ENCODE data around the gene ZNF18. TPM values are rescaled to one million over a fixed set of nuclear protein-coding genes. Genes with fewer than 3 reads are reported as not detected.
A peak's percentile ranks its signal among the peaks of the same experiment; 100 is the strongest.

ZNF18 gene
- total and polyA plus RNA-seq, 2 experiments from 2014 or later = 7.3 to 9.5 TPM

GRCh38 chr17:11986179-11986941 is 10.9 kb downstream of the ZNF18 start:
- Histone ChIP-seq H3K4me3 (no peak overlapping the region), H3K9me3 (ENCODE audit: low read depth) (no peaks in the 10 kb centered on the region), H4K20me1 (ENCODE audit: insufficient read depth, poor library complexity, severe bottlenecking) (no peaks in the 10 kb centered on the region), H2AFZ (no peak overlapping the region), H3K79me2 (no peaks in the 10 kb centered on the region), H3K4me2 (peak overlapping the region; percentile 46), H3K27ac (no peak overlapping the region), H3K4me1 (ENCODE audit: insufficient read depth) (peaks cover 4% of the 10 kb centered on the region), H3K36me3 (replicated peaks; ENCODE audit: insufficient read depth, low read depth) (no peaks in the 10 kb centered on the region), H3K9me2 (replicated peaks; ENCODE audit: insufficient read depth) (no peaks in the 10 kb centered on the region), H3K27me3 (no peaks in the 10 kb centered on the region)
- TF ChIP-seq EZH2 (IDR thresholded peaks at IDR 0.05; ENCODE audit: borderline replicate concordance) = no peak
- no peak for TF ChIP-seq EZH2phosphoT487 (IDR thresholded peaks at IDR 0.05; ENCODE audit: low read depth, severe bottlenecking, unreplicated experiment)
- TF ChIP-seq, protein P1, sequence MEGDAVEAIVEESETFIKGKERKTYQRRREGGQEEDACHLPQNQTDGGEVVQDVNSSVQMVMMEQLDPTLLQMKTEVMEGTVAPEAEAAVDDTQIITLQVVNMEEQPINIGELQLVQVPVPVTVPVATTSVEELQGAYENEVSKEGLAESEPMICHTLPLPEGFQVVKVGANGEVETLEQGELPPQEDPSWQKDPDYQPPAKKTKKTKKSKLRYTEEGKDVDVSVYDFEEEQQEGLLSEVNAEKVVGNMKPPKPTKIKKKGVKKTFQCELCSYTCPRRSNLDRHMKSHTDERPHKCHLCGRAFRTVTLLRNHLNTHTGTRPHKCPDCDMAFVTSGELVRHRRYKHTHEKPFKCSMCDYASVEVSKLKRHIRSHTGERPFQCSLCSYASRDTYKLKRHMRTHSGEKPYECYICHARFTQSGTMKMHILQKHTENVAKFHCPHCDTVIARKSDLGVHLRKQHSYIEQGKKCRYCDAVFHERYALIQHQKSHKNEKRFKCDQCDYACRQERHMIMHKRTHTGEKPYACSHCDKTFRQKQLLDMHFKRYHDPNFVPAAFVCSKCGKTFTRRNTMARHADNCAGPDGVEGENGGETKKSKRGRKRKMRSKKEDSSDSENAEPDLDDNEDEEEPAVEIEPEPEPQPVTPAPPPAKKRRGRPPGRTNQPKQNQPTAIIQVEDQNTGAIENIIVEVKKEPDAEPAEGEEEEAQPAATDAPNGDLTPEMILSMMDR (IDR thresholded peaks at IDR 0.05; ENCODE audit: poor library complexity) = no peak
- peak; percentile 14 for DNase-seq (ENCODE audit: low spot score)
- 64% methylated on average over 4 of the region's 4 CpGs for WGBS (ENCODE audit: low lambda C conversion rate, missing lambda C conversion rate)

DNA sequence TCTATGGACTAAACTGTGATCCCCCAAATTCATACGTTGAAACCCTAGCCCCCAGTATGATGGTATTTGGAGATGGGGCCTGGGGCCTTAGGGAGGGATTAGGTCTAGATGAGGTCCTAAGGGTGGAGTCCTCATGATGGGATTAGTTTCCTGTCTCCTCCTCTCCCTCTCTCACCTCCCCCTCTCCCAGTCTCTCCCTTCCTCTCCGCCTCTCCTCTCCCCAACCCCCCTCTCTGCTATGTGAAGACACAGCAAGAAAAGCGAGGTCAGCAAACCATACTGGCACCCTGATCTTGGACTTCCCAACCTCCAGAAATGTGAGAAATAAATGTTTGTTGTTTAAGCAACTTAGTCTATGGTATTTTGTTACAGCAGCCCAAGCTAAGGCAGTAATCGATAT is 15.4 kb downstream of the ZNF18 start:
- Histone ChIP-seq H2AFZ (no peak overlapping the region), H4K20me1 (ENCODE audit: insufficient read depth, poor library complexity, severe bottlenecking) (no peaks in the 10 kb centered on the region), H3K4me2 (no peak overlapping the region), H3K4me1 (ENCODE audit: insufficient read depth) (peaks cover 4% of the 10 kb centered on the region), H3K27me3 (no peaks in the 10 kb centered on the region), H3K27ac (no peak overlapping the region), H3K9me2 (replicated peaks; ENCODE audit: insufficient read depth) (no peaks in the 10 kb centered on the region), H3K4me3 (no peak overlapping the region), H3K9me3 (ENCODE audit: low read depth) (no peaks in the 10 kb centered on the region), H3K79me2 (no peaks in the 10 kb centered on the region), H3K36me3 (replicated peaks; ENCODE audit: insufficient read depth, low read depth) (no peaks in the 10 kb centered on the region)
- TF ChIP-seq EZH2 (IDR thresholded peaks at IDR 0.05; ENCODE audit: borderline replicate concordance) (no peak), EZH2phosphoT487 (IDR thresholded peaks at IDR 0.05; ENCODE audit: low read depth, severe bottlenecking, unreplicated experiment) (no peak)
- TF ChIP-seq, protein P1 (IDR thresholded peaks at IDR 0.05; ENCODE audit: poor library complexity) = no peak
- no peak for DNase-seq (ENCODE audit: low spot score)
- WGBS (ENCODE audit: low lambda C conversion rate, missing lambda C conversion rate) = 93% methylated on average over 4 of the region's 4 CpGs

GRCh38 chr17:11980813-11981212 is 16.5 kb downstream of the ZNF18 start:
- DNase-seq (ENCODE audit: low spot score) = no peak
- Histone ChIP-seq H3K4me3 (no peak overlapping the region), H2AFZ (no peak overlapping the region), H3K27ac (no peak overlapping the region), H3K36me3 (replicated peaks; ENCODE audit: insufficient read depth, low read depth) (no peaks in the 10 kb centered on the region), H3K27me3 (no peaks in the 10 kb centered on the region), H3K9me2 (replicated peaks; ENCODE audit: insufficient read depth) (no peaks in the 10 kb centered on the region), H3K4me2 (no peak overlapping the region), H4K20me1 (ENCODE audit: insufficient read depth, poor library complexity, severe bottlenecking) (no peaks in the 10 kb centered on the region), H3K9me3 (ENCODE audit: low read depth) (no peaks in the 10 kb centered on the region), H3K79me2 (no peaks in the 10 kb centered on the region), H3K4me1 (ENCODE audit: insufficient read depth) (no peaks in the 10 kb centered on the region)
- 94% methylated on average over 2 of the region's 2 CpGs for WGBS (ENCODE audit: low lambda C conversion rate, missing lambda C conversion rate)
- TF ChIP-seq EZH2 (IDR thresholded peaks at IDR 0.05; ENCODE audit: borderline replicate concordance) (no peak), EZH2phosphoT487 (IDR thresholded peaks at IDR 0.05; ENCODE audit: low read depth, severe bottlenecking, unreplicated experiment) (no peak)
- TF ChIP-seq, protein P1 (IDR thresholded peaks at IDR 0.05; ENCODE audit: poor library complexity) = peak; percentile 20

Measured in hepatocyte (in vitro differentiated cells).